ENCODE measurements around the gene GMFB. TPM values are rescaled to one million over a fixed set of nuclear protein-coding genes. Genes with fewer than 3 reads are reported as not detected.

The GMFB gene
- total RNA-seq, 6 experiments from 2014 or later = 13.8 to 36.3 (median 22.5) TPM

DNA sequence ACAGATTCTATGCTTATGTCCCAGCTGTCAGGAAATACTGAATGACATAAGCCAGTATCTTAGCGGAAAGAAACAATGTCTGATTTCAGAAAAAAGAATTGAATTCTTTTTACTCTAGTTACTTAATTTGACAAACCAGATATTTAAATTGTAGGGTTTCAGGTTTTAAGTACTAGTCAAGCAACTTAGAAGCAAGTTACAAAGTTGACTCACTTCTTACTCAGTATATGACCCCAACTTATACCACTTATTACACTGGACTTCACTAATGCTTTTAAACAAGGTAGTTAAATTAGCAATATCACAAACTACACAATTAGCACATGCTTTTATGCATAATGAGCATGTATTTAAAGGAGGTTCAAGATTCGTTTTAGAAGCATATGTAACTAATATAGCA, 7.1 kb downstream of the GMFB start:
- DNase-seq (no peak), ATAC-seq (no peak)
- H3K27me3 ChIP-seq = no peaks in the 10 kb centered on the region
- H3K4me3 ChIP-seq = no peak overlapping the region
- peaks cover 0 to 15% (median 2%) of the 10 kb centered on the region in 4 donors for H3K36me3 ChIP-seq
- WGBS (ENCODE audit: insufficient coverage, low coverage, low lambda C conversion rate, missing lambda C conversion rate) = 94% methylated on average over 2 of the region's 2 CpGs
- H3K9me3 ChIP-seq = no peaks in the 10 kb centered on the region
- no peak overlapping the region for H3K27ac ChIP-seq
- intact Hi-C loops (cut with DNase I) = no loop called here
- TF ChIP-seq POLR2A (IDR thresholded peaks at IDR 0.05) = no peak
- TF ChIP-seq, protein P1, sequence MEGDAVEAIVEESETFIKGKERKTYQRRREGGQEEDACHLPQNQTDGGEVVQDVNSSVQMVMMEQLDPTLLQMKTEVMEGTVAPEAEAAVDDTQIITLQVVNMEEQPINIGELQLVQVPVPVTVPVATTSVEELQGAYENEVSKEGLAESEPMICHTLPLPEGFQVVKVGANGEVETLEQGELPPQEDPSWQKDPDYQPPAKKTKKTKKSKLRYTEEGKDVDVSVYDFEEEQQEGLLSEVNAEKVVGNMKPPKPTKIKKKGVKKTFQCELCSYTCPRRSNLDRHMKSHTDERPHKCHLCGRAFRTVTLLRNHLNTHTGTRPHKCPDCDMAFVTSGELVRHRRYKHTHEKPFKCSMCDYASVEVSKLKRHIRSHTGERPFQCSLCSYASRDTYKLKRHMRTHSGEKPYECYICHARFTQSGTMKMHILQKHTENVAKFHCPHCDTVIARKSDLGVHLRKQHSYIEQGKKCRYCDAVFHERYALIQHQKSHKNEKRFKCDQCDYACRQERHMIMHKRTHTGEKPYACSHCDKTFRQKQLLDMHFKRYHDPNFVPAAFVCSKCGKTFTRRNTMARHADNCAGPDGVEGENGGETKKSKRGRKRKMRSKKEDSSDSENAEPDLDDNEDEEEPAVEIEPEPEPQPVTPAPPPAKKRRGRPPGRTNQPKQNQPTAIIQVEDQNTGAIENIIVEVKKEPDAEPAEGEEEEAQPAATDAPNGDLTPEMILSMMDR (IDR thresholded peaks at IDR 0.05) = no peak
- H3K4me1 ChIP-seq = peaks cover 0 to 17% (median 7%) of the 10 kb centered on the region in 4 donors

DNA sequence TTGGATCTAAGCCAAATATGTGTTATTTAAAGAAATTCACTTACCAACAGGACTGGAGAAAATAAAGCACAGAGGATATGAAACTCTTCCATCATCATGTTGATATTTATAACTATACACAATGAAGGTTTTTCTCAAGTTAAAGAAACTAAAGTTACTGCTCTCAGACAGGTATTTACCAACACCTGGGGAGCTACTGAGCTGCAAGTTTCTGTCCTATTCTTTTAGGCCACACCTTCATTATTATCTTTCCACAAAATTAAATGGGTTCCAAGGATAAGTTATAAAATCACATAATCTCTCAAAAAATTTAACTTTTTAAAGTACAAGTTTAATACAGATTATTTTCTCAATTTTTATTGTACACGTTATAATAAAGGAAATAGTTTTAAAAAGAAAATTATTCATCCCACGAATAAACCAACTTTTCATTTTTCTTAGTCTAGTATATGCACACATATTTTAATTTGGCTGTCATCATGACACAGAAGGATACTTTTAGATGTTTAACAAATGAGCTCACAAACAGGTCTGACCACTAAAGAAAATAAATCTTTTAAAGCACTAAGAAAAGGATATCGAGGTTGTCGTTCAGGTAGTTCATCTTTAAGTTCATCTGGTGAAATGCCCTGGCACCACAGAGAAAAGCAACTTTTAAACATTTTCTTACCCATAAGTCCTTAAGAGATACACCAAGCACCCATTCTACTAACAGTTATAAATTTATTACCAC, 7.8 kb downstream of the GMFB start:
- Histone ChIP-seq H3K27ac (no peak overlapping the region), H3K4me3 (no peak overlapping the region), H3K9me3 (no peaks in the 10 kb centered on the region), H3K4me1 (peaks cover 0 to 17% (median 7%) of the 10 kb centered on the region in 4 donors), H3K27me3 (no peaks in the 10 kb centered on the region), H3K36me3 (peaks cover 0 to 15% (median 2%) of the 10 kb centered on the region in 4 donors)
- no peak for TF ChIP-seq POLR2A (IDR thresholded peaks at IDR 0.05)
- TF ChIP-seq, protein P1 (IDR thresholded peaks at IDR 0.05) = no peak
- ATAC-seq (no peak), DNase-seq (no peak)
- 92% methylated on average over 4 of the region's 4 CpGs for WGBS (ENCODE audit: insufficient coverage, low coverage, low lambda C conversion rate, missing lambda C conversion rate)
- intact Hi-C loops (cut with DNase I) = no loop called here

DNA sequence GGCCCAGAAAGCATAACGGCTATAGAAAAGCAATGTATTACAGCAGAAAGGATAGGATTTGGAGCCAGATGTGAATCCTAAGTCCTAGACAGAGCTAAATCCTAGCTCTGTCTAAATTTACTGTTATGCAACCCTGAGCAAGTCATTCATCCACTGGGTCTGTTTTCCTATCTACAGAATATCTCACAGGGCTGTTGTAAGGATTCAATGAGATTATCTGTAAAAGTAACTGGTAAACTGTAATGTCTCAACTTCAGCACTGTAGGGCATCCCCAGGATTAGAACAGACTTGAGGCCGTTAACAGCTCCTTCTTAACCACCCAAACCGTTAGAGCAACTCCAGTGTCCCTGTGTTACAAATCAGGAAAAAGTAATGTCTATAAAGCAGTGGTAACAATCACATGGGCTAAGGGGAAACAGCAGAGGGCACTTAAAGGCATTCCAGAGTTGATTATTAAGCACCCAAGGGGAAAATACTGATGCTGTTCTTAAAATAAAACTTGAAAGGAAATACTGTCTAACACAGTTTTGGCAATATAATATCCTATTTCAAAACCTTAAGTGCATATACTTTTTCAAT, 10.1 kb downstream of the GMFB start:
- H3K9me3 ChIP-seq = no peaks in the 10 kb centered on the region
- no peaks in the 10 kb centered on the region for H3K27me3 ChIP-seq
- WGBS (ENCODE audit: insufficient coverage, low coverage, low lambda C conversion rate, missing lambda C conversion rate) = 73% methylated on average over 3 of the region's 3 CpGs
- H3K4me1 ChIP-seq = peaks cover 0 to 28% (median 6%) of the 10 kb centered on the region in 4 donors
- TF ChIP-seq, protein P1 (IDR thresholded peaks at IDR 0.05) = no peak
- no peak for TF ChIP-seq POLR2A (IDR thresholded peaks at IDR 0.05)
- peaks cover 0 to 15% (median 2%) of the 10 kb centered on the region in 4 donors for H3K36me3 ChIP-seq
- intact Hi-C loops (cut with DNase I) = no loop called here
- no peak overlapping the region for H3K4me3 ChIP-seq
- ATAC-seq (no peak), DNase-seq (no peak)
- no peak overlapping the region for H3K27ac ChIP-seq

DNA sequence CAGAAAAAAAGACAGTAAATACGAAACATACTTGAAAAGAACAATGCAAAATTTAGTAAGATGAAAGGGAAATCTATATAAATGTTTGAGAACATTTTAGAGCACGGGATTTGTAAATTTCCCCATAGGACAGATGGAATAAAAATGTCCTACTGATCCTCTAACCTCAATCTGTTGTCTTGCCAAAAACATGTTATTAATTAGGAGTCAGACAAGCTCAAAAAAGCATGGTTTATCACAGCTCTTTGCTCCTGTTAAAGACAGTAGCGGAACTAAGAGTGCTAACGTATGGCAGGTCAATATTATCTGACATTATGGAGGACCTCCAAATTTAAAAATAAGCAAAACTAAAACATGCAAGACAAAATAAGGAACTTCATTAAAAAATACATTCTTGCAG, 12.9 kb downstream of the GMFB start:
- DNase-seq (no peak), ATAC-seq (no peak)
- H3K27me3 ChIP-seq = no peaks in the 10 kb centered on the region
- TF ChIP-seq POLR2A (IDR thresholded peaks at IDR 0.05) = no peak
- TF ChIP-seq, protein P1 (IDR thresholded peaks at IDR 0.05) = no peak
- intact Hi-C loops (cut with DNase I) = no loop called here
- H3K4me1 ChIP-seq = peaks cover 0 to 31% (median 0%) of the 10 kb centered on the region in 4 donors
- no peak overlapping the region for H3K27ac ChIP-seq
- H3K4me3 ChIP-seq = no peak overlapping the region
- no peaks in the 10 kb centered on the region for H3K9me3 ChIP-seq
- 92% methylated on average over 4 of the region's 4 CpGs for WGBS (ENCODE audit: insufficient coverage, low coverage, low lambda C conversion rate, missing lambda C conversion rate)
- peaks cover 0 to 6% (median 2%) of the 10 kb centered on the region in 4 donors for H3K36me3 ChIP-seq

Data from right lobe of liver (tissue), 6 donors.